Gastroesophageal sphincter (tissue), 4 donors: ENCODE measurements around the gene RAB4A. TPM values are rescaled to one million over a fixed set of nuclear protein-coding genes. Genes with fewer than 3 reads are reported as not detected.
A peak's percentile ranks its signal among the peaks of the same experiment; 100 is the strongest.

ENCODE experiments used
- ATAC-seq: fragments of 150-250 bp; one replicate; pipeline ENCODE4 v1.9.1; 2016; ENCODE audit warnings: mild to moderate bottlenecking, moderate library complexity
- H3K27ac ChIP-seq, 4 donors: fragments of 200-600 bp; sonication (generic) in 3 of 4; 1 replicate in 3 of 4; 2 replicates in 1 of 4; pipeline ENCODE4 v1.5.1; 2016 to 2019
- H3K27me3 ChIP-seq: fragments of 200-600 bp; sonication (generic); one replicate; pipeline ENCODE4 v1.5.1; 2019
- H3K36me3 ChIP-seq, 2 donors: fragments of 200-600 bp; sonication (generic); one replicate each; pipeline ENCODE4 v1.5.1; 2019; ENCODE audit warnings: control low read depth in 1 of 2
- H3K4me1 ChIP-seq, 3 donors: fragments of 200-600 bp; sonication (generic); 1 replicate in 2 of 3; 2 replicates in 1 of 3; pipeline ENCODE4 v1.5.1; 2016 to 2019; ENCODE audit warnings: control low read depth in 2 of 3
- H3K4me3 ChIP-seq, 2 donors: fragments of 200-600 bp; sonication (generic); one replicate each; pipeline ENCODE4 v1.5.1; 2019; ENCODE audit warnings: mild to moderate bottlenecking in 1 of 2, moderate library complexity in 1 of 2
- H3K9me3 ChIP-seq, 3 donors: fragments of 200-600 bp; sonication (generic); one replicate each; pipeline ENCODE4 v1.5.1; 2017 to 2019; ENCODE audit warnings: control low read depth in 2 of 3
- CTCF ChIP-seq, 4 experiments: fragments of 200-600 bp in 2 of 4; fragments of 450-650 bp in 2 of 4; sonication (generic) in 1 of 4; IDR thresholded peaks; one replicate each; pipeline ENCODE4 v1.5.1; 2017 to 2019; ENCODE audit warnings: antibody characterized with exemption in 4 of 4, mild to moderate bottlenecking in 2 of 4, moderate library complexity in 2 of 4
- EP300 ChIP-seq: sonication (generic); formaldehyde crosslinking; IDR thresholded peaks from one replicate; pipeline ENCODE4 v1.6.1; 2017; ENCODE audit warnings: antibody characterized with exemption, mild to moderate bottlenecking
- POLR2A ChIP-seq, 2 donors: fragments of 450-650 bp; IDR thresholded peaks; one replicate each; pipeline ENCODE4 v1.6.1; 2017; ENCODE audit warnings: antibody characterized with exemption in 2 of 2, mild to moderate bottlenecking in 2 of 2, moderate library complexity in 1 of 2
- POLR2AphosphoS5 ChIP-seq: sonication (generic); formaldehyde crosslinking; IDR thresholded peaks from one replicate; pipeline ENCODE4 v1.6.1; 2017; ENCODE audit warnings: antibody characterized with exemption
- WGBS, 2 donors: methylation state at CpG; one replicate each; pipeline ENCODE4 v1.1.5; 2018; ENCODE audit warnings: low coverage in 1 of 2; 5-methylcytosine and 5-hydroxymethylcytosine counted together
- total RNA-seq, 4 donors: library from RNA; depleted of rRNA; stranded (reverse); fragments of >200 nt; gene quantifications; one replicate each; pipeline ENCODE4 v1.1.0, GENCODE V29; 2016

Gene RAB4A
- total RNA-seq, 4 donors from 2014 or later, result 69.3 to 136 (median 116) TPM

GRCh38 chr1:229309684-229310083, 38.8 kb downstream of the RAB4A start:
- Histone ChIP-seq H3K36me3 (peaks cover 0 to 51% of the 10 kb centered on the region in 2 donors), H3K27ac (peak overlapping the region in 1 of 4 donors; percentile 2), H3K27me3 (no peaks in the 10 kb centered on the region), H3K9me3 (no peaks in the 10 kb centered on the region), H3K4me3 (no peak overlapping the region), H3K4me1 (peaks cover 0 to 30% (median 0%) of the 10 kb centered on the region in 3 donors)
- 78% methylated on average over 2 of the region's 2 CpGs; no CpG with 5 or more reads in 1 of the 2 donors for WGBS, 2 donors
- ATAC-seq, result no peak
- TF ChIP-seq POLR2AphosphoS5, result no peak
- no peak for TF ChIP-seq EP300
- no peak for TF ChIP-seq POLR2A (IDR thresholded peaks at IDR 0.05)
- TF ChIP-seq CTCF (IDR thresholded peaks at IDR 0.05), result no peak

GRCh38 chr1:229310833-229311232, 39.9 kb downstream of the RAB4A start:
- Histone ChIP-seq H3K27me3 (no peaks in the 10 kb centered on the region), H3K36me3 (peaks cover 0 to 45% of the 10 kb centered on the region in 2 donors), H3K27ac (no peak overlapping the region), H3K4me1 (peaks cover 0 to 30% (median 0%) of the 10 kb centered on the region in 3 donors), H3K4me3 (no peak overlapping the region), H3K9me3 (no peaks in the 10 kb centered on the region)
- no peak for ATAC-seq
- WGBS, 2 donors, result 40 to 76% methylated on average over 1 to 6 of the region's 6 CpGs
- TF ChIP-seq EP300, result no peak
- TF ChIP-seq POLR2A (IDR thresholded peaks at IDR 0.05), result no peak
- TF ChIP-seq POLR2AphosphoS5, result no peak
- no peak for TF ChIP-seq CTCF (IDR thresholded peaks at IDR 0.05)

GRCh38 chr1:229316166-229316565, 45.3 kb downstream of the RAB4A start:
- no peaks in the 10 kb centered on the region for H3K9me3 ChIP-seq
- H3K4me3 ChIP-seq, result no peak overlapping the region
- TF ChIP-seq CTCF (IDR thresholded peaks at IDR 0.05), result no peak
- TF ChIP-seq EP300, result no peak
- no peak for TF ChIP-seq POLR2AphosphoS5
- H3K4me1 ChIP-seq, result peaks cover 0 to 3% (median 0%) of the 10 kb centered on the region in 3 donors
- WGBS, 2 donors, result 41 to 63% methylated on average over 2 of the region's 2 CpGs
- no peaks in the 10 kb centered on the region for H3K27me3 ChIP-seq
- no peak overlapping the region for H3K27ac ChIP-seq
- peaks cover 0 to 62% of the 10 kb centered on the region in 2 donors for H3K36me3 ChIP-seq
- ATAC-seq, result no peak

- H3K4me3 ChIP-seq, result no peak overlapping the region
- no peak for ATAC-seq
- H3K27me3 ChIP-seq, result no peaks in the 10 kb centered on the region
- TF ChIP-seq CTCF (IDR thresholded peaks at IDR 0.05), result no peak
- WGBS, 2 donors, result 69 to 89% methylated on average over 4 of the region's 4 CpGs
- H3K36me3 ChIP-seq, result peaks cover 0 to 68% of the 10 kb centered on the region in 2 donors
- H3K9me3 ChIP-seq, result no peaks in the 10 kb centered on the region
- no peaks in the 10 kb centered on the region for H3K4me1 ChIP-seq
- no peak overlapping the region for H3K27ac ChIP-seq
Observed at GRCh38 chr1:229318056-229318455, 47.1 kb downstream of the RAB4A start.

GRCh38 chr1:229319487-229319886, 48.6 kb downstream of the RAB4A start:
- WGBS, 2 donors, result 60 to 84% methylated on average over 1 to 4 of the region's 7 CpGs

More at GRCh38 chr1:229319487-229319886, 48.6 kb downstream of the RAB4A start:
- no peak for TF ChIP-seq EP300
- TF ChIP-seq POLR2A (IDR thresholded peaks at IDR 0.05), result no peak
- no peak for TF ChIP-seq POLR2AphosphoS5
- TF ChIP-seq CTCF (IDR thresholded peaks at IDR 0.05), result no peak
- H3K36me3 ChIP-seq, result peaks cover 0 to 73% of the 10 kb centered on the region in 2 donors
- no peaks in the 10 kb centered on the region for H3K9me3 ChIP-seq
- ATAC-seq, result no peak
- H3K4me3 ChIP-seq, result no peak overlapping the region
- no peaks in the 10 kb centered on the region for H3K27me3 ChIP-seq
- H3K4me1 ChIP-seq, result no peaks in the 10 kb centered on the region
- no peak overlapping the region for H3K27ac ChIP-seq
